Measurements from ENCODE around the gene MKLN1. TPM values are rescaled to one million over a fixed set of nuclear protein-coding genes. Genes with fewer than 3 reads are reported as not detected.

The MKLN1 gene
- total RNA-seq, 4 donors from 2014 or later: 93.1 to 175 (median 102) TPM

GRCh38 chr7:131482800-131483199 is 155.1 kb downstream of the MKLN1 start:
- 87 to 91% methylated on average over 2 of the region's 2 CpGs for WGBS, 2 donors
- DNase-seq: no peak
- Histone ChIP-seq H3K9me3 (no peaks in the 10 kb centered on the region), H3K4me3 (replicated peaks in 1 of 3) (no peak overlapping the region), H3K27ac (no peak overlapping the region), H3K27me3 (no peaks in the 10 kb centered on the region), H3K4me1 (peaks cover 7 to 10% of the 10 kb centered on the region in 2 donors), H3K36me3 (peaks cover 0 to 4% of the 10 kb centered on the region in 2 donors)
- TF ChIP-seq POLR2A (IDR thresholded peaks at IDR 0.05): no peak
- TF ChIP-seq, protein P1, sequence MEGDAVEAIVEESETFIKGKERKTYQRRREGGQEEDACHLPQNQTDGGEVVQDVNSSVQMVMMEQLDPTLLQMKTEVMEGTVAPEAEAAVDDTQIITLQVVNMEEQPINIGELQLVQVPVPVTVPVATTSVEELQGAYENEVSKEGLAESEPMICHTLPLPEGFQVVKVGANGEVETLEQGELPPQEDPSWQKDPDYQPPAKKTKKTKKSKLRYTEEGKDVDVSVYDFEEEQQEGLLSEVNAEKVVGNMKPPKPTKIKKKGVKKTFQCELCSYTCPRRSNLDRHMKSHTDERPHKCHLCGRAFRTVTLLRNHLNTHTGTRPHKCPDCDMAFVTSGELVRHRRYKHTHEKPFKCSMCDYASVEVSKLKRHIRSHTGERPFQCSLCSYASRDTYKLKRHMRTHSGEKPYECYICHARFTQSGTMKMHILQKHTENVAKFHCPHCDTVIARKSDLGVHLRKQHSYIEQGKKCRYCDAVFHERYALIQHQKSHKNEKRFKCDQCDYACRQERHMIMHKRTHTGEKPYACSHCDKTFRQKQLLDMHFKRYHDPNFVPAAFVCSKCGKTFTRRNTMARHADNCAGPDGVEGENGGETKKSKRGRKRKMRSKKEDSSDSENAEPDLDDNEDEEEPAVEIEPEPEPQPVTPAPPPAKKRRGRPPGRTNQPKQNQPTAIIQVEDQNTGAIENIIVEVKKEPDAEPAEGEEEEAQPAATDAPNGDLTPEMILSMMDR (IDR thresholded peaks at IDR 0.05): no peak
- intact Hi-C loops (cut with DNase I): no loop called here

DNA sequence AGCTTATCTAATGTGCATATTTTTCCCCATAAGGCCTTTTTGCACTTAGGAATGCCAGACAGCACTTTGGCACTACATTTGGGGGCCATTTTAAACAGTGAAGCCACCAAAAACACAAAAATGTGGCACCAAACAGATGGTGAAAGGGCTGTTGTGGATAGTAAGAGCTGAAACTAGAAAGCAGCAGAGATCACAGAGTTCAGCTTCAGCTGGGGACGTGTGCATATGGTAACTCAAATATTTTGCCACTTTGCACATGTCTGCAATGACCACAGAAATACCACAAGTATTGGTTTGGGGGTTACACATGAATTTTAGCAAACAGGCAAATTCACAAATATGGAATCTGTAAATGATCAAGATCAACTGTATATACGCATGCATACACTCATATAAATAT is 155.9 kb downstream of the MKLN1 start:
- 99 to 100% methylated on average over 2 of the region's 2 CpGs for WGBS, 2 donors
- no peak overlapping the region for H3K4me3 ChIP-seq (replicated peaks in 1 of 3)
- H3K4me1 ChIP-seq: peaks cover 7 to 10% of the 10 kb centered on the region in 2 donors
- H3K27me3 ChIP-seq: no peaks in the 10 kb centered on the region
- no peak for DNase-seq
- H3K27ac ChIP-seq: no peak overlapping the region
- peaks cover 0 to 5% of the 10 kb centered on the region in 2 donors for H3K36me3 ChIP-seq
- TF ChIP-seq, protein P1 (IDR thresholded peaks at IDR 0.05): no peak
- no peak for TF ChIP-seq POLR2A (IDR thresholded peaks at IDR 0.05)
- H3K9me3 ChIP-seq: no peaks in the 10 kb centered on the region
- intact Hi-C loops (cut with DNase I): no loop called here

DNA sequence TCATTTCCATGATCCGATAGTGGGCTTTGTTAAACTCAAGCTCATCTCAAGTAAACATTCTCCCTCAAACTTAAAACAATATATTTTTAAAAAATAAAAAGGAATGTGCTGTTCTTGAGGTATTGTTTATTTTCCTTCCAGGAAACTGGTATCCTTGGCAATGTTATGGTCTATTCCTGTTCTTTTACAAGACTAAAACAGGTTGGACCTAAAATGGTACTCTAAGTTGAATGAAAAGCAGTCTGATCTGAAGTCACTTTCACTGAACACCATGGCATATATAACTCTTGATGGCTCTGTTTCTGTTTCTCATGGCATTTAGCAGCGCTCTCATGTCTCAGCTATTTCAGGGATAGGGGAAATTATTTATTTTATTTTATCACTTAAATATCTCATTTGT is 158.7 kb downstream of the MKLN1 start:
- WGBS, 2 donors: 87 to 90% methylated on average over 2 of the region's 2 CpGs
- no peak overlapping the region for H3K27ac ChIP-seq

GRCh38 chr7:131487217-131487616 is 159.5 kb downstream of the MKLN1 start:
- Histone ChIP-seq H3K27me3 (no peaks in the 10 kb centered on the region), H3K4me3 (replicated peaks in 1 of 3) (no peak overlapping the region), H3K27ac (no peak overlapping the region), H3K9me3 (no peaks in the 10 kb centered on the region), H3K36me3 (peaks cover 0 to 5% of the 10 kb centered on the region in 2 donors), H3K4me1 (no peaks in the 10 kb centered on the region)
- no peak for DNase-seq
- 78 to 91% methylated on average over 1 of the region's 1 CpG for WGBS, 2 donors
- TF ChIP-seq POLR2A (IDR thresholded peaks at IDR 0.05): no peak
- TF ChIP-seq, protein P1 (IDR thresholded peaks at IDR 0.05): no peak
- intact Hi-C loops (cut with DNase I): no loop called here

More for the DNA sequence above, 158.7 kb downstream of the MKLN1 start:
- intact Hi-C loops (cut with DNase I): no loop called here
- TF ChIP-seq, protein P1 (IDR thresholded peaks at IDR 0.05): no peak
- TF ChIP-seq POLR2A (IDR thresholded peaks at IDR 0.05): no peak
- Histone ChIP-seq H3K4me3 (replicated peaks in 1 of 3) (no peak overlapping the region), H3K36me3 (peaks cover 0 to 5% of the 10 kb centered on the region in 2 donors), H3K9me3 (no peaks in the 10 kb centered on the region), H3K4me1 (no peaks in the 10 kb centered on the region), H3K27me3 (no peaks in the 10 kb centered on the region)
- DNase-seq: no peak

GRCh38 chr7:131488361-131488760 is 160.7 kb downstream of the MKLN1 start:
- 71 to 73% methylated on average over 2 of the region's 2 CpGs for WGBS, 2 donors
- no peak for TF ChIP-seq POLR2A (IDR thresholded peaks at IDR 0.05)
- TF ChIP-seq, protein P1 (IDR thresholded peaks at IDR 0.05): no peak
- no peaks in the 10 kb centered on the region for H3K9me3 ChIP-seq
- peaks cover 0 to 5% of the 10 kb centered on the region in 2 donors for H3K36me3 ChIP-seq
- no peaks in the 10 kb centered on the region for H3K4me1 ChIP-seq
- intact Hi-C loops (cut with DNase I): no loop called here
- no peaks in the 10 kb centered on the region for H3K27me3 ChIP-seq
- H3K4me3 ChIP-seq (replicated peaks in 1 of 3): no peak overlapping the region
- no peak for DNase-seq
- no peak overlapping the region for H3K27ac ChIP-seq

Data from thyroid gland (tissue), 4 donors.